SK-N-MC (cell line): ENCODE data around the gene YWHAE.
"Not testable (repeated sequence)": the region's sequence is repeated elsewhere in the genome, so short reads cannot be mapped to it uniquely, and the experiment has no call there.

Experiments
- DNase-seq: peaks from one replicate; pipeline ENCODE4 v3.0.0-alpha.2; 2011; ENCODE audit warnings: low read depth, low spot score
- H3K27ac ChIP-seq: fragments of 200-600 bp; sonication (generic); 2 replicates; pipeline ENCODE4 v1.5.1; 2016; ENCODE audit warnings: mixed run types
- H3K36me3 ChIP-seq: fragments of 200-600 bp; sonication (generic); 2 replicates; pipeline ENCODE4 v1.6.1; 2017; ENCODE audit warnings: antibody characterized with exemption, low read length, mixed read lengths; ENCODE audit not compliant: insufficient read depth
- H3K4me3 ChIP-seq: fragments of 200-600 bp; sonication (generic); 2 replicates; pipeline ENCODE4 v1.5.1; 2016
- H3K9ac ChIP-seq: fragments of 200-600 bp; sonication (generic); 2 replicates; pipeline ENCODE4 v1.8.0; 2017; ENCODE audit warnings: mixed run types, mixed read lengths; ENCODE audit not compliant: insufficient read length
- H3K9me3 ChIP-seq: fragments of 200-600 bp; sonication (generic); 2 replicates; pipeline ENCODE4 v1.6.1; 2017; ENCODE audit warnings: low read depth, mild to moderate bottlenecking, antibody characterized with exemption, low read length, moderate library complexity, mixed read lengths
- EZH2 ChIP-seq: fragments of 200-600 bp; sonication (generic); IDR thresholded peaks from one replicate; pipeline ENCODE4 v1.6.1; 2017; ENCODE audit warnings: antibody characterized with exemption
- FOXP2 ChIP-seq: optimal IDR thresholded peaks from 2 replicates; pipeline ENCODE3; 2011; ENCODE audit warnings: mild to moderate bottlenecking, moderate library complexity; ENCODE audit not compliant: insufficient read depth; ENCODE audit errors: extremely low read length, control extremely low read depth
- POLR2AphosphoS5 ChIP-seq: IDR thresholded peaks from 2 replicates; pipeline ENCODE4 v1.6.1; 2012; ENCODE audit warnings: mild to moderate bottlenecking, low read depth, low read length, borderline replicate concordance

YWHAE gene

DNA sequence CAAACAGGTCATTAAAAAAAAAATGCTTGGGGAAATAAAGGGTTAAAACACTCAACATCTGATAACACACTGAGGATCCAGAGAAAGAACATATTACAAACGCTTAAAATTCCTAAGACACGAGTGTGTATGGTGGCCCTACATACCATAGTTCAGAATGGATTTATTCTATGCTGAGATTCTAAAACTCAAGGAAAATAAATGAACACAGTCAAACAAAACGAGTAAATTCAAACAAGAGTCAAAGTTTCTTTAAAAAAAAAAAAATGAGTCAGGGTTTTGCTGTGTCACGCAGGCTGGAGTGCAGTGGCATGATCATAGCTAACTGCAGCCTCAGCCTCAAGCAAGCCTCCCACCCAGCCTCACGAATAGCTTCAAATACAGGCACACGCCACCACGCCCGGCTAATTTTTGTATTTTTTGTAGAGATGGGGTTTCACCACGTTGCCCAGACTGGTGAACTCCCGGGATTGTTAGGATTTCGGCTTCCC, 38.6 kb upstream of the YWHAE start:
- H3K36me3 ChIP-seq, result peaks cover 38% of the 10 kb centered on the region
- H3K27ac ChIP-seq, result peak overlapping the region; percentile 64; the same call in 1 of the 2 replicates
- DNase-seq, result no peak
- no peak overlapping the region for H3K9ac ChIP-seq
- H3K4me3 ChIP-seq, result no peak overlapping the region
- TF ChIP-seq POLR2AphosphoS5, result no peak
- H3K9me3 ChIP-seq, result no peaks in the 10 kb centered on the region

DNA sequence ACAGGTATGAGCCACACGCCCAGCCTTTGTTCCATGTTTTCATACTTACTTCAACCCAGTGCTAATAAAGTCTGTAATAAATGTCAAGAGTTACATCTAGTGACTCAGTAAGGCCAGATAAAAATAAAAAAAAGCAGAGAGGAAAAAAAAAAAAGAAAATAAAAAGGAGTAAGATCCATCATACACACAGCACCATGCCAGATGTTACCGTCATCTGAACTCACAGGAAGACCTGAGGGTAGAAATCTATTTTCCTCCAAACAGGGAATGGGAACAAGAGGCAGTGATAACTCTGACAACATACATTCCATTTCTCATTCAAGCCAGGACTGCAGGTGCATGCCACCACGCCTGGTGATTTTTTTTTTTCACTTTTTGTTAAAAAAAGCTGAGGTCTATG, 35.3 kb upstream of the YWHAE start:
- H3K36me3 ChIP-seq, result peaks cover 58% of the 10 kb centered on the region
- no peaks in the 10 kb centered on the region for H3K9me3 ChIP-seq
- H3K27ac ChIP-seq, result no peak overlapping the region
- no peak for DNase-seq
- H3K4me3 ChIP-seq, result no peak overlapping the region
- TF ChIP-seq EZH2 (no peak), POLR2AphosphoS5 (no peak), FOXP2 (no peak)
- H3K9ac ChIP-seq, result no peak overlapping the region

GRCh38 chr17:1434150-1434549, 34.1 kb upstream of the YWHAE start:
- Histone ChIP-seq H3K27ac (no peak overlapping the region), H3K9ac (no peak overlapping the region), H3K9me3 (no peaks in the 10 kb centered on the region), H3K36me3 (peaks cover 64% of the 10 kb centered on the region), H3K4me3 (no peak overlapping the region)
- DNase-seq, result no peak
- TF ChIP-seq FOXP2, result no peak
- TF ChIP-seq POLR2AphosphoS5, result no peak
- TF ChIP-seq EZH2, result no peak

DNA sequence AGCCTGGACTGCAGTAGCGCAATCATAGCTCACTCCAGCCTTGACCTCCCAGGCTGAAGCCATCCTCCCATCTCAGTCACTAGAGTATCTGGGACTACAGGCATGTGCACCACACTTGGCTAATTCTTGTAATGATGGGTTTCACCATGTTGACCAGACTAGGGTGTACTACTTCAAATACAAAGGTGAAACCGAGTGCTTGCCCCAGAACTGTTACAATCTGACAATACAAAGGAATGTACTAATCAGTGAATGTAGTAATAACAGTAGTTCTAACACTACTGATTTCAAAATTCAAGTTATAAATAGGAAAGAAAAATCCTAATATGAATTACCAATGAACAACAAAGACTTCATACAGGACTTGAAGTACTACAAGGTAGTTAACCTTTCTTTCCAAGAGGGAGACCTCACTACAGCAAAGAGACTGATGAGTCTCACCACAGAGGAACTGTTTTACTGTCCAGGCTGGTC, 31.6 kb upstream of the YWHAE start:
- Histone ChIP-seq H3K36me3 (peaks cover 61% of the 10 kb centered on the region), H3K9ac (no peak overlapping the region), H3K27ac (no peak overlapping the region), H3K9me3 (no peaks in the 10 kb centered on the region), H3K4me3 (no peak overlapping the region)
- no peak for DNase-seq
- TF ChIP-seq EZH2, result no peak
- TF ChIP-seq FOXP2, result no peak
- no peak for TF ChIP-seq POLR2AphosphoS5

DNA sequence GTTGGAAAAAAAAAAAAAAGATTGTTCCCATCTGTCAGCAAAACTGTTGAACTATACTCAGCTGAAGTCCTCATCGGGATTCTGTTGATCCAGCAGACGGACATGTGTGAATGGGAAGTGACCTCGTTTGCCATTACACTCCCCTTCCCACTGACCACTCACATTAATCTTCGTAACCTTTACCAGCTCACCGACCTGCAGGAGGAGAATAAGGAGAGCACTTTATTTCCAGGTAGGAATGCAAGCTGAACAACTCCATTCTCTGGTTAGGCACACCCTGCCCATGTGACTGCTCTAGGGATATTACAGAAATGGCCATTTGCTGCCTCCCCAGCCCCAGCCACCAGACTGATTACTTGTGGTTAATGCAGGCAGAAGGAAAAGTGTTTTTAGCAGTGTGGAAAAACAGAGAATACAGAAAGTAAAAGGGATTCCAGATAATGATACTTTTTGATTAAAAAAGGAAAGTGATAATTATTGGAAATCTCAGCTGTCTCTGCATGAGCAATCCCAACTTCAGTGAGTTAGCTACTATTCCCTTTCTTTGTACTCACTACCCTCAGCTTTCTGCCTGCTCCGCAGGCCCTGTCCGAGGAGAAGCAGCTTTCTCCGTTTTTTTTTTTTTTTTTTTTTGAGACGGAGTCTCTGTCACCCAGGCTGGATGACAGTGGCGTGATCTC, 23.6 kb upstream of the YWHAE start:
- no peak for TF ChIP-seq FOXP2
- no peak for TF ChIP-seq POLR2AphosphoS5
- TF ChIP-seq EZH2, result no peak
- no peak for DNase-seq
- no peak overlapping the region for H3K4me3 ChIP-seq
- no peaks in the 10 kb centered on the region for H3K9me3 ChIP-seq
- no peak overlapping the region for H3K9ac ChIP-seq
- H3K36me3 ChIP-seq, result peaks cover 54% of the 10 kb centered on the region
- H3K27ac ChIP-seq, result no peak overlapping the region

GRCh38 chr17:1422885-1423284, 22.9 kb upstream of the YWHAE start:
- Histone ChIP-seq H3K9me3 (no peaks in the 10 kb centered on the region), H3K4me3 (no peak overlapping the region), H3K27ac (no peak overlapping the region), H3K9ac (no peak overlapping the region), H3K36me3 (peaks cover 54% of the 10 kb centered on the region)
- no peak for DNase-seq
- TF ChIP-seq FOXP2, result no peak
- TF ChIP-seq POLR2AphosphoS5, result no peak

DNA sequence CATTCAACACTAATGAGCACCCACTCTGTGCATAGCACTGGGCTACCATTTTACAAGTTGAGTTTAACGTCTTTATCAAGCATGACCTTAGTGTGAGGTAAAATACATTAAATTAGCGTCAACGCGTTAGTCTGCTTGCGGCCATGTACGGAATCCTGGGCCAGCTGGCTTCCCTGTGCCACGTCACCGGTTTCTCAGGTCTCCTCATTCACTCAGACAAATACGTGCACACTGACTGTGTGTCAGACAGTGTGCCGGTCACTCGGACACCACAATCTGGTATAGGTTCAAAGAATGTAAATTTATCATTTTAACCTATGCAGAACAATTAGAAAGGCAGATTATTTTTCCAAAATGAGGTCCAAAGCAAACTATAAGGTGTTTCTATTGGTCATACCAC, 21.4 kb upstream of the YWHAE start:
- peaks cover 49% of the 10 kb centered on the region for H3K36me3 ChIP-seq
- H3K4me3 ChIP-seq, result no peak overlapping the region
- H3K9me3 ChIP-seq, result no peaks in the 10 kb centered on the region
- 0 out of 2 replicates have a peak overlapping the region, but pooled peaks have one; percentile 5 for H3K27ac ChIP-seq
- no peak for DNase-seq
- TF ChIP-seq EZH2, result no peak
- no peak for TF ChIP-seq POLR2AphosphoS5
- no peak for TF ChIP-seq FOXP2
- no peak overlapping the region for H3K9ac ChIP-seq

GRCh38 chr17:1420981-1421380, 21.0 kb upstream of the YWHAE start:
- Histone ChIP-seq H3K36me3 (peaks cover 44% of the 10 kb centered on the region), H3K4me3 (no peak overlapping the region), H3K27ac (0 out of 2 replicates have a peak overlapping the region, but pooled peaks have one; percentile 5), H3K9ac (no peak overlapping the region), H3K9me3 (no peaks in the 10 kb centered on the region)
- no peak for DNase-seq
- TF ChIP-seq EZH2 (no peak), POLR2AphosphoS5 (no peak), FOXP2 (no peak)

DNA sequence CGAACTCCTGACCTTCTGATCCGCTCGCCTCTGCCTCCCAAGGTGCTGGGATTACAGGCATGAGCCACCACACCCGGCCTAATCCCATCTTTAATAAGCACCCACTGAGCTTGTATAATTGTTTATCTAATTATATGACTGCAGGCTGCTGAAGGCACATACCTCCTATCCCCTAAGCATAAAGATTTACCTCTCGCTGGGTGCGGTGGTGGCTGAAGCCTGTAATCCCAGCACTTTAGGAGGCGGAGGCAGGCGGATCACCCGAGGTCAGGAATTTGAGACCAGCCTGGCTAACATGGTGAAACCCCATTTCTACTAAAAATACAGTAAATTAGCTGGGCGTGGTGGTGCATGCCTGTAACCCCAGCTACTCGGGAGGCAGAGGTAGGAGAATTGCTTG, 20.1 kb upstream of the YWHAE start:
- TF ChIP-seq EZH2, result no peak
- no peak for TF ChIP-seq FOXP2
- no peak for TF ChIP-seq POLR2AphosphoS5
- H3K27ac ChIP-seq, result no peak overlapping the region
- H3K36me3 ChIP-seq, result peaks cover 36% of the 10 kb centered on the region
- no peak overlapping the region for H3K9ac ChIP-seq
- DNase-seq, result no peak
- no peaks in the 10 kb centered on the region for H3K9me3 ChIP-seq
- no peak overlapping the region for H3K4me3 ChIP-seq

DNA sequence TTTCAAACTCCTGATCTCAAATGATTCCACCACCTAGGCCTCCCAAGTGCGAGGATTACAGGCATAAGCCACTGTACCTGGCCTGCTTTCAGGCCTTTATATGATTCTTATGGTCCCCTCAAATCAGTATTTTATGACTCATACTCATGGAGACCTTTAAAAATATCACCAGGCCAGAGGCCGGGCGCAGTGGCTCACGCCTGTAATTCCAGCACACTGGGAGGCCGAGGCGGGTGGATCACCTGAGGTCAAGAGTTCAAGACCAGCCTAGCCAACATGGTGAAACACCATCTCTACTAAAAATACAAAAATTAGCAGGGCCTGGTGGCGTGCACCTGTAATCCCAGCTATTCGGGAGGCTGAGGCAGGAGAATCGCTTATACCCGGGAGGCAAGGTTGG, 18.5 kb upstream of the YWHAE start:
- not testable (repeated sequence) for H3K9me3 ChIP-seq
- H3K36me3 ChIP-seq, result peaks cover 33% of the 10 kb centered on the region

More for the DNA sequence above, 18.5 kb upstream of the YWHAE start:
- H3K27ac ChIP-seq, H3K4me3 ChIP-seq, DNase-seq, H3K9ac ChIP-seq: not testable (repeated sequence)
